HepG2 (cell line): Measurements from ENCODE around the gene TRERF1. TPM values are rescaled to one million over a fixed set of nuclear protein-coding genes. Genes with fewer than 3 reads are reported as not detected.

Source experiments
- ATAC-seq: fragments of 200-7000 bp; cut with Tn5 transposase; 3 replicates; pipeline ENCODE4 v1.9.1; 2020; ENCODE audit warnings: mild to moderate bottlenecking, moderate library complexity
- BruUV-seq: library from RNA; stranded (reverse); fragments of 400-500 nt; replicated peaks from 2 replicates; lab custom pipeline; 2021; lab: Mats Ljungman, UMichigan
- CTCF ChIA-PET: fragments of 300-600 bp; formaldehyde crosslinking; extraction: SDS; loops from one replicate; lab custom pipeline; 2021; ENCODE audit warnings: low total read pairs, inconsistent platforms, low intra/inter-chr PET ratio; lab: Yijun Ruan, JAX
- POLR2A ChIA-PET: fragments of 350-600 bp; sonication (Branson Sonifier 250); formaldehyde crosslinking; loops from one replicate; lab custom pipeline; 2020; ENCODE audit warnings: antibody characterized with exemption, inconsistent platforms; lab: Yijun Ruan, JAX
- DNase-seq: peaks from one replicate; pipeline ENCODE4 v3.0.0-alpha.2; 2015; ENCODE audit warnings: low spot score
- FAIRE-seq: peaks from 3 replicates; lab custom pipeline; 2011; peaks lifted over from hg19 to GRCh38; lab: Jason Lieb, UNC
- H2AFZ ChIP-seq: one replicate; pipeline ENCODE4 v1.6.1; 2011; ENCODE audit warnings: low read length, inconsistent platforms
- H3K27ac ChIP-seq: fragments of 300-600 bp; 3 replicates; pipeline ENCODE4 v1.8.0; 2011; ENCODE audit warnings: mixed run types, mild to moderate bottlenecking, mixed read lengths, low read length, inconsistent platforms; ENCODE audit not compliant: insufficient read depth; ENCODE audit errors: extremely low read length
- H3K27me3 ChIP-seq, 2 experiments: fragments of 200-600 bp in 1 of 2; 2 replicates in 1 of 2; 3 replicates in 1 of 2; pipeline versions ENCODE4 v1.6.0 to v1.8.0; 2011; ENCODE audit warnings: low read length in 2 of 2, mild to moderate bottlenecking in 2 of 2, moderate library complexity in 2 of 2, inconsistent platforms in 1 of 2; ENCODE audit not compliant: insufficient read depth in 2 of 2, control insufficient read depth in 1 of 2
- H3K36me3 ChIP-seq, 2 experiments: fragments of 200-600 bp in 1 of 2; replicated peaks in 1 of 2; 2 replicates in 1 of 2; 3 replicates in 1 of 2; pipeline versions ENCODE4 v1.5.1 to v1.8.0; 2011; ENCODE audit warnings: low read length in 2 of 2, inconsistent platforms in 1 of 2; ENCODE audit not compliant: insufficient read depth in 2 of 2, control insufficient read depth in 1 of 2
- H3K4me1 ChIP-seq: 2 replicates; pipeline ENCODE4 v1.5.1; 2012; ENCODE audit warnings: low read length, inconsistent platforms; ENCODE audit not compliant: insufficient read depth
- H3K4me2 ChIP-seq: 2 replicates; pipeline ENCODE4 v1.6.0; 2011; ENCODE audit warnings: low read depth, low read length, inconsistent platforms
- H3K4me3 ChIP-seq, 3 experiments: fragments of 200-600 bp in 1 of 3; sonication (generic), shearing (Covaris generic) in 1 of 3; replicated peaks in 1 of 3; 2 replicates each; pipeline ENCODE4 v1.5.1; 2011 to 2016; ENCODE audit warnings: low read length in 3 of 3, inconsistent platforms in 2 of 3, low read depth in 2 of 3, mild to moderate bottlenecking in 2 of 3, control low read depth in 1 of 3, mixed read lengths in 1 of 3; ENCODE audit not compliant: insufficient read depth in 1 of 3
- H3K79me2 ChIP-seq: one replicate; pipeline ENCODE4 v1.6.1; 2011; ENCODE audit warnings: low read length, inconsistent platforms; ENCODE audit not compliant: insufficient read depth
- H3K9ac ChIP-seq: 2 replicates; pipeline ENCODE4 v1.6.0; 2011; ENCODE audit warnings: mild to moderate bottlenecking, low read depth, low read length, inconsistent platforms; ENCODE audit not compliant: insufficient read depth
- H3K9me3 ChIP-seq: 2 replicates; pipeline ENCODE4 v1.5.1; 2012; ENCODE audit warnings: mild to moderate bottlenecking, low read length
- H4K20me1 ChIP-seq: 2 replicates; pipeline ENCODE4 v1.6.0; 2011; ENCODE audit warnings: inconsistent platforms, mild to moderate bottlenecking, low read length, moderate library complexity; ENCODE audit not compliant: insufficient read depth
- NFE2 ChIP-seq: sonication (generic); formaldehyde crosslinking; IDR thresholded peaks from 2 replicates; pipeline ENCODE4 v1.4.0; 2020; ENCODE audit warnings: missing genetic modification reagents
- ONECUT2 ChIP-seq: sonication (generic); formaldehyde crosslinking; IDR thresholded peaks from 2 replicates; pipeline ENCODE4 v1.4.0; 2020; ENCODE audit warnings: missing genetic modification reagents
- THAP9 ChIP-seq: sonication (generic); formaldehyde crosslinking; IDR thresholded peaks from 2 replicates; pipeline ENCODE4; 2020; ENCODE audit warnings: missing genetic modification reagents, mild to moderate bottlenecking, borderline replicate concordance
- ZBTB8A ChIP-seq: sonication (generic); formaldehyde crosslinking; IDR thresholded peaks from 2 replicates; pipeline ENCODE4 v1.4.0; 2020; ENCODE audit warnings: mild to moderate bottlenecking, low read depth, missing genetic modification reagents, borderline replicate concordance
- ZNF253 ChIP-seq: sonication (generic); formaldehyde crosslinking; IDR thresholded peaks from 2 replicates; pipeline ENCODE4 v1.8.0; 2022; ENCODE audit warnings: mild to moderate bottlenecking, missing genetic modification reagents, borderline replicate concordance
- ZNF256 ChIP-seq: sonication (generic); formaldehyde crosslinking; conservative IDR thresholded peaks from 2 replicates; pipeline ENCODE4 v1.4.0; 2020; ENCODE audit warnings: missing genetic modification reagents
- ZNF34 ChIP-seq: sonication (generic); formaldehyde crosslinking; IDR thresholded peaks from 2 replicates; pipeline ENCODE4 v1.4.0; 2020; ENCODE audit warnings: mild to moderate bottlenecking, missing genetic modification reagents, borderline replicate concordance
- ZNF792 ChIP-seq: IDR thresholded peaks from 2 replicates; pipeline ENCODE4 v1.6.1; 2016
- WGBS: methylation state at CpG from one replicate; pipeline ENCODE4 v1.1.6; 2017; ENCODE audit warnings: low lambda C conversion rate; 5-methylcytosine and 5-hydroxymethylcytosine counted together
- in situ Hi-C: cut with HindIII; loops from 2 replicates; pipeline ENCODE4 v1.10.0; 2017; ENCODE audit warnings: low pct_unique_long_range_greater_than_20kb; ENCODE audit not compliant: extremely low pct_ligation_motif_present
- intact Hi-C: fragments of 100-400 bp; cut with micrococcal nuclease; formaldehyde crosslinking; loops from one replicate; pipeline ENCODE4 v1.10.0; 2022; ENCODE audit not compliant: unreplicated experiment
- polyA plus RNA-seq, 8 experiments: library from polyadenylated mRNA; depleted of rRNA in 3 of 8; stranded (reverse) in 7 of 8; unstranded in 1 of 8; fragments of >200 nt; fragmentation: Illumina TruSeq in 4 of 8; extraction: Trizol in 4 of 8; gene quantifications; 2 replicates each; pipeline versions ENCODE4 v1.2.1 to v1.2.3, GENCODE V29; 2011 to 2016; ENCODE audit warnings: low read depth in 4 of 8, missing spikeins in 1 of 8, mixed read lengths in 1 of 8; ENCODE audit not compliant: insufficient read depth in 1 of 8
- total RNA-seq, 5 experiments: library from RNA; depleted of rRNA; stranded (reverse); fragments of >200 nt; fragmentation: Illumina TruSeq; extraction: Trizol; gene quantifications; 2 replicates each; pipeline ENCODE4 v1.2.3, GENCODE V29; 2016; ENCODE audit warnings: low read depth in 1 of 5
- TF ChIP-seq, protein P1 (sequence below): sonication (generic); formaldehyde crosslinking; IDR thresholded peaks from 2 replicates; pipeline ENCODE4 v1.4.0; 2020; ENCODE audit warnings: mild to moderate bottlenecking, missing genetic modification reagents
- TF ChIP-seq, protein P2 (sequence below): sonication (generic); formaldehyde crosslinking; IDR thresholded peaks from 2 replicates; pipeline ENCODE4 v1.5.1; 2020; ENCODE audit warnings: missing genetic modification reagents, mild to moderate bottlenecking, borderline replicate concordance

Gene TRERF1
- total and polyA plus RNA-seq, 2 of the 13 experiments (the other 11 are each of a cell fraction or from before 2014, with no cell fraction given) = 0.02 TPM; not detected in 1

- no peak overlapping the region for H3K4me2 ChIP-seq
- FAIRE-seq = no peak
- no peaks in the 10 kb centered on the region for H4K20me1 ChIP-seq
- H3K4me3 ChIP-seq = no peak overlapping the region
- in situ Hi-C loops (no loop called here), intact Hi-C loops (no loop called here)
- no peaks in the 10 kb centered on the region for H3K79me2 ChIP-seq
- DNase-seq = no peak
- no peak overlapping the region for H3K27ac ChIP-seq
- no peak for ATAC-seq
- peaks cover 4 to 31% of the 10 kb centered on the region in 2 experiments; a peak in 4 of 5 replicates for H3K27me3 ChIP-seq
- WGBS = 22% methylated on average over 6 of the region's 6 CpGs
- no peak overlapping the region for H3K9ac ChIP-seq
- no peaks in the 10 kb centered on the region for H3K4me1 ChIP-seq
- no peaks in the 10 kb centered on the region for H3K9me3 ChIP-seq
- no peak overlapping the region for H2AFZ ChIP-seq
- H3K36me3 ChIP-seq = no peaks in the 10 kb centered on the region
- POLR2A ChIA-PET = no interaction called here
- CTCF ChIA-PET = no interaction called here
- no TSS peak for BruUV-seq
- no peak for TF ChIP-seq ZBTB8A (CRISPR knock-in tag)
- TF ChIP-seq ONECUT2 (CRISPR knock-in tag) = no peak
- TF ChIP-seq ZNF256 = no peak
- no peak for TF ChIP-seq ZNF792 (CRISPR knock-in tag)
- no peak for TF ChIP-seq ZNF34 (CRISPR knock-in tag)
- TF ChIP-seq, protein P1, sequence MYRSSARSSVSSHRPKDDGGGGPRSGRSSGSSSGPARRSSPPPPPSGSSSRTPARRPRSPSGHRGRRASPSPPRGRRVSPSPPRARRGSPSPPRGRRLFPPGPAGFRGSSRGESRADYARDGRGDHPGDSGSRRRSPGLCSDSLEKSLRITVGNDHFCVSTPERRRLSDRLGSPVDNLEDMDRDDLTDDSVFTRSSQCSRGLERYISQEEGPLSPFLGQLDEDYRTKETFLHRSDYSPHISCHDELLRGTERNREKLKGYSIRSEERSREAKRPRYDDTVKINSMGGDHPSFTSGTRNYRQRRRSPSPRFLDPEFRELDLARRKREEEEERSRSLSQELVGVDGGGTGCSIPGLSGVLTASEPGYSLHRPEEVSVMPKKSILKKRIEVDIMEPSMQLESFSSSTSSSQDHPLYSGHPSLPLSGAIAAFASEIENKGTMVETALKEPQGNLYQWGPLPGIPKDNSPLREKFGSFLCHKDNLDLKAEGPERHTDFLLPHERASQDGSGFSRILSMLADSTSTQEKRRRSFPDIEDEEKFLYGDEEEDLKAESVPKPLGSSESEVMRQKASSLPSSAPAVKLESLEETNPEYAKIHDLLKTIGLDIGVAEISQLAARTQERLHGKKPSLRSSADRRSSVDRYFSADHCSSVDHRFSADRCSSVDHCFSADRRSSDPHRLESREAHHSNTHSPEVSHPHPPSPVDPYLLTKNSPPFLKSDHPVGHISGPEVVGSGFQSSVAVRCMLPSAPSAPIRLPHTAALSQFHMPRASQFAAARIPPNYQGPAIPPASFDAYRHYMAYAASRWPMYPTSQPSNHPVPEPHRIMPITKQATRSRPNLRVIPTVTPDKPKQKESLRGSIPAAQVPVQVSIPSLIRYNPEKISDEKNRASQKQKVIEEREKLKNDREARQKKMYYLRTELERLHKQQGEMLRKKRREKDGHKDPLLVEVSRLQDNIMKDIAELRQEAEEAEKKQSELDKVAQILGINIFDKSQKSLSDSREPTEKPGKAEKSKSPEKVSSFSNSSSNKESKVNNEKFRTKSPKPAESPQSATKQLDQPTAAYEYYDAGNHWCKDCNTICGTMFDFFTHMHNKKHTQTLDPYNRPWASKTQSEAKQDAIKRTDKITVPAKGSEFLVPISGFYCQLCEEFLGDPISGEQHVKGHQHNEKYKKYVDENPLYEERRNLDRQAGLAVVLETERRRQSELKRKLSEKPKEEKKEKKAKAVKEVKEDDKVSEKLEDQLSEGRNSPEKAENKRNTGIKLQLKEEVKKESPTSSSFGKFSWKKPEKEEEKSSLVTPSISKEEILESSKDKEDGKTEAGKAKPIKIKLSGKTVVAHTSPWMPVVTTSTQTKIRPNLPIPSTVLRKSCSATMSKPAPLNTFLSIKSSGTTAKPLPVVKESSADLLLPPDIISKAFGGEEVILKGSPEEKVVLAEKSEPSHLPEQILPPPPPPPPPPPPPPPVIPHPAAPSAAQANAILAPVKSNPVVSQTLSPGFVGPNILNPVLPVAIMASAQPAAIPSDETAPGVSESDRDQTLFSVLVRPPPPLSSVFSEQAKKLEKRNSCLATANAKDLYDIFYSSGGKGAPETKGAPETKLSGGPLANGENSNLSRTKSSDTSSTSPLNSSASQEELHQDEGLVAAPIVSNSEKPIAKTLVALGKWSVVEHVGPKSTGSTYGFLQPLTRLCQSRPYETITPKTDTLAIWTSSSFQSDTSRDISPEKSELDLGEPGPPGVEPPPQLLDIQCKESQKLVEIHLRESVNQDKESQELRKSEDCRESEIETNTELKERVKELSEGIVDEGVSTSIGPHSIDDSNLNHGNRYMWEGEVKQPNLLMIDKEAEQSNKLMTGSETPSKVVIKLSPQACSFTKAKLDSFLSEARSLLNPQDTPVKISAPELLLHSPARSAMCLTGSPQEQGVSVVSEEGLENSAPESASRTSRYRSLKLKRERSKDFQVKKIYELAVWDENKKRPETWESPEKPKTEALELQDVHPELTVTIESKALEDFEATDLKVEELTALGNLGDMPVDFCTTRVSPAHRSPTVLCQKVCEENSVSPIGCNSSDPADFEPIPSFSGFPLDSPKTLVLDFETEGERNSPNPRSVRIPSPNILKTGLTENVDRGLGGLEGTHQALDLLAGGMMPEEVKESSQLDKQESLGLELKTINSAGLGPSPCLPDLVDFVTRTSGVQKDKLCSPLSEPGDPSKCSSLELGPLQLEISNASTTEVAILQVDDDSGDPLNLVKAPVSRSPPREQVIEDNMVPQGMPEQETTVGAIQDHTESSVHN (CRISPR knock-in tag) = no peak
- no peak for TF ChIP-seq ZNF253
- TF ChIP-seq, protein P2, sequence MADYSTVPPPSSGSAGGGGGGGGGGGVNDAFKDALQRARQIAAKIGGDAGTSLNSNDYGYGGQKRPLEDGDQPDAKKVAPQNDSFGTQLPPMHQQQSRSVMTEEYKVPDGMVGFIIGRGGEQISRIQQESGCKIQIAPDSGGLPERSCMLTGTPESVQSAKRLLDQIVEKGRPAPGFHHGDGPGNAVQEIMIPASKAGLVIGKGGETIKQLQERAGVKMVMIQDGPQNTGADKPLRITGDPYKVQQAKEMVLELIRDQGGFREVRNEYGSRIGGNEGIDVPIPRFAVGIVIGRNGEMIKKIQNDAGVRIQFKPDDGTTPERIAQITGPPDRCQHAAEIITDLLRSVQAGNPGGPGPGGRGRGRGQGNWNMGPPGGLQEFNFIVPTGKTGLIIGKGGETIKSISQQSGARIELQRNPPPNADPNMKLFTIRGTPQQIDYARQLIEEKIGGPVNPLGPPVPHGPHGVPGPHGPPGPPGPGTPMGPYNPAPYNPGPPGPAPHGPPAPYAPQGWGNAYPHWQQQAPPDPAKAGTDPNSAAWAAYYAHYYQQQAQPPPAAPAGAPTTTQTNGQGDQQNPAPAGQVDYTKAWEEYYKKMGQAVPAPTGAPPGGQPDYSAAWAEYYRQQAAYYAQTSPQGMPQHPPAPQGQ (CRISPR knock-in tag) = no peak
- TF ChIP-seq NFE2 = no peak
- TF ChIP-seq THAP9 (CRISPR knock-in tag) = no peak
These were observed 68.1 kb downstream of the TRERF1 start for GRCh38 chr6:42383421-42384205.
